Measurements from ENCODE around the gene MPZL2.

DNA sequence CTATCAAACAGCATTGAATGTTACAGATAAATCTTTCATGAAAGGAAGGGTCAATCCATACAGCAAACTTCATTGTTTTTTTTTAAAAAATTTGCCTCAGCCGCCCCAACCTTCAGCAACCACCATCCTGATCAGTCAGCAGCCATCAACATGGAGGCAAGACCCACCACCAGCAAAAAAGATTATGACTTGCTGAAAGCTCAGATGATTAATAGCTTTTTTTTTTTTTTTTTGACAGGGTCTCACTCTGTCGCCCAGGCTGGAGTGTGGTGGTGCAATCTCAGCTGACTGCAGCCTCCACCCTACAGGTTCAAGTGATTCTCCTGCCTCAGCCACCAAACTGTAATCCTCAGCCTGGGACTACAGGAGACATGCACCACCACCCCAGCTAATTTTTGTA, 22.4 kb upstream of the MPZL2 start:
- TF ChIP-seq, protein P1, sequence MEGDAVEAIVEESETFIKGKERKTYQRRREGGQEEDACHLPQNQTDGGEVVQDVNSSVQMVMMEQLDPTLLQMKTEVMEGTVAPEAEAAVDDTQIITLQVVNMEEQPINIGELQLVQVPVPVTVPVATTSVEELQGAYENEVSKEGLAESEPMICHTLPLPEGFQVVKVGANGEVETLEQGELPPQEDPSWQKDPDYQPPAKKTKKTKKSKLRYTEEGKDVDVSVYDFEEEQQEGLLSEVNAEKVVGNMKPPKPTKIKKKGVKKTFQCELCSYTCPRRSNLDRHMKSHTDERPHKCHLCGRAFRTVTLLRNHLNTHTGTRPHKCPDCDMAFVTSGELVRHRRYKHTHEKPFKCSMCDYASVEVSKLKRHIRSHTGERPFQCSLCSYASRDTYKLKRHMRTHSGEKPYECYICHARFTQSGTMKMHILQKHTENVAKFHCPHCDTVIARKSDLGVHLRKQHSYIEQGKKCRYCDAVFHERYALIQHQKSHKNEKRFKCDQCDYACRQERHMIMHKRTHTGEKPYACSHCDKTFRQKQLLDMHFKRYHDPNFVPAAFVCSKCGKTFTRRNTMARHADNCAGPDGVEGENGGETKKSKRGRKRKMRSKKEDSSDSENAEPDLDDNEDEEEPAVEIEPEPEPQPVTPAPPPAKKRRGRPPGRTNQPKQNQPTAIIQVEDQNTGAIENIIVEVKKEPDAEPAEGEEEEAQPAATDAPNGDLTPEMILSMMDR (IDR thresholded peaks at IDR 0.05; ENCODE audit: low read length) = no peak
- no peak for TF ChIP-seq EZH2 (IDR thresholded peaks at IDR 0.05; ENCODE audit: borderline replicate concordance, low read length)
